Measurements from ENCODE around the gene PTGES3. TPM values are rescaled to one million over a fixed set of nuclear protein-coding genes. Genes with fewer than 3 reads are reported as not detected.

The PTGES3 gene
- total RNA-seq, 5 donors from 2014 or later (not counting 1 experiment from before 2014, with no cell fraction given), result 121 to 155 (median 145) TPM

Other genes with a start within 250 kb of the PTGES3 start
- 1 to 10 TPM; 5.0 to 7.5 (median 6.4) TPM for gene TIMELESS, start 238.9 kb downstream of the PTGES3 start, total RNA-seq
- not detected for gene MIP, start 233.6 kb downstream of the PTGES3 start, total RNA-seq
- 1 to 10 TPM; 4.7 to 7.3 (median 5.5) TPM for gene SPRYD4, start 219.7 kb downstream of the PTGES3 start, total RNA-seq
- gene GLS2, start 200.1 kb downstream of the PTGES3 start, total RNA-seq, result 10 to 100 TPM in 1 of 5 donors, 1 to 10 TPM in 4; 2.9 to 10.1 (median 6.9) TPM
- 1 to 10 TPM in 4 of 5 donors, under 1 TPM in 1; 0.99 to 8.3 (median 4.1) TPM for gene RBMS2, start 166.5 kb downstream of the PTGES3 start, total RNA-seq
- 100 to 1,000 TPM; 149 to 257 (median 172) TPM for gene BAZ2A, start 58.0 kb downstream of the PTGES3 start, total RNA-seq
- 100 to 1,000 TPM; 252 to 290 (median 283) TPM for gene ATP5F1B, start 42.3 kb downstream of the PTGES3 start, total RNA-seq
- gene NACA, start 37.0 kb upstream of the PTGES3 start, total RNA-seq, result 1,000 to 10,000 TPM; 1,098 to 1,258 (median 1,167) TPM
- gene PRIM1, start 64.0 kb upstream of the PTGES3 start, total RNA-seq, result 10 to 100 TPM; 17.3 to 25.2 (median 22.2) TPM
- 1 to 10 TPM in 3 of 5 donors, under 1 TPM in 2; 0.40 to 1.8 (median 1.1) TPM for gene HSD17B6, start 75.0 kb upstream of the PTGES3 start, total RNA-seq
- not detected for gene SDR9C7, start 246.1 kb upstream of the PTGES3 start, total RNA-seq

All from T-cell (primary cell).